ENCODE results near the gene MUC5B. TPM values are rescaled to one million over a fixed set of nuclear protein-coding genes. Genes with fewer than 3 reads are reported as not detected.

The MUC5B gene
- total RNA-seq, 1 donor from 2014 or later, result not detected

DNA sequence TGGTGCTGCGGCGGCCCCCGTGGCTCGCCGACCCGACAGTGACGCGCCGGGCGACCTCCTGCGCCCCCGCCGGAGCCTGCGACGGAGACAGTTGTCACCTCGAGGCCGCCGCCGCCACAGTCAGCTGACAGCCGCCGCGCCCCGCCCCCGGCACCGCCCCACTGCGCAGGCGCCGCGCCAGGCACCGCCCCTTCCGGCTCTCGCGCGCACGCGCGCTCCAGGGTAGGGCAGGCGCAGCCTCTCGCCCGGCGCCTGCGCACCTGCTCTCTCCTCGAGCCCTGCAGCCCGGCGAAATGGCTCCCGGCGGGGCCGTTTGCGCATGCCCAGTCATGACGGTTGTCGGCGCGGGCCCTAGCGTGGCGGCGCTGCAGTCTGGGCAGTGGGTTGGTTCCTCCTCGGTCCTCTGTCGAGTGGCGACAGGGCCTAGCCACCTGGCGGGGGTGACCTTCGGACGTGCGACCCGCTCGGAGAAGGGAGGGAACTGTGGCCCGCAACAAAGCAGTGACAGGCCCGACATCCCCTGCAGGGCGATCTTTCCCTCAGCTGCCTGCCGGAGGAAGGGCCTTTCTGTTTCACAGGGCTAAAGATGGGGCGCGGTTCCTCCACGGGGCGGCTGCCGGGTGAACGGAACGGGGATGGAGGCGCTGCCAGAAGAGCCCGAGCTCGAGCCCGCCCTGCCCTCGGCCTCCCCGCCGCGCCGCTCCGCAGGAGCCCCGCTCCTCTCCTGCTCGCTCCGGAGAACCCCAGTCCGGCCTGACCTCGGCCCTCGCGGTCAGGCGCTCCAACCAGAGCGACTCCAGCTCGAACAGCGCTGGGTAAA is 86.8 kb downstream of the MUC5B start, which contains the start of gene TOLLIP:
Gene TOLLIP (minus strand): TSS at position 135 of the 820 bp plus-strand sequence. CDS start 134 bp downstream, at position 1.
- peaks cover 7% of the 10 kb centered on the region for H3K36me3 ChIP-seq
- peak within 1 kb of the TSS; percentile 88 for H3K4me3 ChIP-seq
- intact Hi-C loops (cut with micrococcal nuclease), result no loop called here
- peaks cover 53% of the 10 kb centered on the region for H3K4me1 ChIP-seq
- H3K27ac ChIP-seq (replicated peaks), result peak within 1 kb of the TSS; percentile 95
- H3K27me3 ChIP-seq (ENCODE audit: low read depth), result no peaks in the 10 kb centered on the region
- peak; percentile 96 for DNase-seq
- TF ChIP-seq, protein P1, sequence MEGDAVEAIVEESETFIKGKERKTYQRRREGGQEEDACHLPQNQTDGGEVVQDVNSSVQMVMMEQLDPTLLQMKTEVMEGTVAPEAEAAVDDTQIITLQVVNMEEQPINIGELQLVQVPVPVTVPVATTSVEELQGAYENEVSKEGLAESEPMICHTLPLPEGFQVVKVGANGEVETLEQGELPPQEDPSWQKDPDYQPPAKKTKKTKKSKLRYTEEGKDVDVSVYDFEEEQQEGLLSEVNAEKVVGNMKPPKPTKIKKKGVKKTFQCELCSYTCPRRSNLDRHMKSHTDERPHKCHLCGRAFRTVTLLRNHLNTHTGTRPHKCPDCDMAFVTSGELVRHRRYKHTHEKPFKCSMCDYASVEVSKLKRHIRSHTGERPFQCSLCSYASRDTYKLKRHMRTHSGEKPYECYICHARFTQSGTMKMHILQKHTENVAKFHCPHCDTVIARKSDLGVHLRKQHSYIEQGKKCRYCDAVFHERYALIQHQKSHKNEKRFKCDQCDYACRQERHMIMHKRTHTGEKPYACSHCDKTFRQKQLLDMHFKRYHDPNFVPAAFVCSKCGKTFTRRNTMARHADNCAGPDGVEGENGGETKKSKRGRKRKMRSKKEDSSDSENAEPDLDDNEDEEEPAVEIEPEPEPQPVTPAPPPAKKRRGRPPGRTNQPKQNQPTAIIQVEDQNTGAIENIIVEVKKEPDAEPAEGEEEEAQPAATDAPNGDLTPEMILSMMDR (IDR thresholded peaks at IDR 0.05; ENCODE audit: borderline replicate concordance), result peak; percentile 34
- H3K9me3 ChIP-seq (replicated peaks), result peaks cover 20% of the 10 kb centered on the region

DNA sequence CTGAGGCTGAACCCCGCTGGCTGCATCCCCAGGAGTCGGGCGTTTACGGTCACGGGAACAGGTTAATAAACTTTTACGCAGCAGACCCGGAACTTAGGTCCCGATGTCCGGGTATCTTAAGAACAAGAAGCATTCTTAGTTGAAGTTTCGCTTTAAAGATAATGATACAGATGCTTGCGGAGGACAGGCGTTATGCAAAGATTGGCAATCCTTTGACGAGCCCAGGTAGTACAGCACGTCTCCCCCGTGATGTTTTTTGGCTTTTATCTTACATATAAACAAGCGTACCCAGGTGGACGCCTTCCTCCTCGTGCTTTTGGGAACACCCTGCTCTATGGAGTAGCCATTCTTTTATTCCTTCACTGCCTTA is 87.4 kb downstream of the MUC5B start:
- TF ChIP-seq, protein P1 (IDR thresholded peaks at IDR 0.05; ENCODE audit: borderline replicate concordance), result no peak
- peak overlapping the region; percentile 95 for H3K27ac ChIP-seq (replicated peaks)
- H3K36me3 ChIP-seq, result peaks cover 7% of the 10 kb centered on the region
- intact Hi-C loops (cut with micrococcal nuclease), result no loop called here
- H3K27me3 ChIP-seq (ENCODE audit: low read depth), result no peaks in the 10 kb centered on the region
- peak overlapping the region; percentile 88 for H3K4me3 ChIP-seq
- peaks cover 20% of the 10 kb centered on the region for H3K9me3 ChIP-seq (replicated peaks)
- no peak for DNase-seq
- H3K4me1 ChIP-seq, result peaks cover 50% of the 10 kb centered on the region

DNA sequence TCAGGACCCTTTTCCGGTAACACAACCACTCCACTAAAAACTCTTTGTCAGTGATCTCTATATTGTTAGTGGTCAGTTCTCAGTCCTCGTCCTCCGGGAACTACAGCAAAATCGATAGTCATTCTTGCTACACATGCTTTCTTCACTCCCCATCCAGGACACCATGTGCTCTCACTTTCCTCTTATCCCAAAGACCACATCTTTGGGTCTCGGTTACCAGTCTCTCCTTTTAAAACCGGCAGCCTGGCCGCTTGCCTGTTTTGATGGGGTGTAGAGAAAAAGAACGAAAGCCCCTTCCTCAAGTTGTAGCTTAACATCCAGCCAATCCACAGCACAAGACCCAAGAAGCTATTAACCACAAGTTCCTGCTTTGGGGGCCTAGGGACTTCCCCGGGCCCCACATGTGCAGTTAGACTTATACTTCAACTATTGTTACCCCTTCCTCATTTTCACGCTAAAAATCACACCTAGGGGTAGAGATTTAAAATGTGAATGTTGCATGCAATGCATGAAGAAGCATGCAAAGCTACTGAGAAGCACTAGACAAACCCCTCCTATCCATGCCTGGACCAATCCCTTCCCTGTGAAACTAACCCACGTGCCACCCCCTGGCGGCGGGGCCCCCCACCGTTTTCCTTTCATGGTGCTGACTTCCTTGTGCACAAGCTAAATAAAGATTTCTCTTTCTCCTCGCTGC is 88.1 kb downstream of the MUC5B start:
- DNase-seq, result no peak
- H3K9me3 ChIP-seq (replicated peaks), result peaks cover 20% of the 10 kb centered on the region
- peak overlapping the region; percentile 88 for H3K4me3 ChIP-seq
- peaks cover 46% of the 10 kb centered on the region for H3K4me1 ChIP-seq
- peaks cover 1% of the 10 kb centered on the region for H3K36me3 ChIP-seq
- intact Hi-C loops (cut with micrococcal nuclease), result no loop called here
- TF ChIP-seq, protein P1 (IDR thresholded peaks at IDR 0.05; ENCODE audit: borderline replicate concordance), result no peak
- no peaks in the 10 kb centered on the region for H3K27me3 ChIP-seq (ENCODE audit: low read depth)
- no peak overlapping the region for H3K27ac ChIP-seq (replicated peaks)

Small RNA genes lying within 50 kb of the gene (microRNA-seq; reads per million reads assigned to microRNA genes)
- gene MIR6744, result not detected

Other genes starting within 250 kb of the MUC5B start
- not detected for gene MUC6, start 186.3 kb upstream of the MUC5B start, total RNA-seq
- gene MUC2, start 148.2 kb upstream of the MUC5B start, total RNA-seq, result 0.03 TPM
- not detected for gene MUC5AC, start 65.1 kb upstream of the MUC5B start, total RNA-seq
- 51.9 TPM for gene TOLLIP, start 86.6 kb downstream of the MUC5B start, total RNA-seq
- 0.52 TPM for gene BRSK2, start 166.9 kb downstream of the MUC5B start, total RNA-seq